LNCAP (cell line): Measurements from ENCODE around the gene MARCHF7.

Experiments used
- TF ChIP-seq, protein P1 (sequence below): fragments of 450-650 bp; IDR thresholded peaks from 2 replicates; pipeline ENCODE4 v1.5.1; 2017; ENCODE audit warnings: mild to moderate bottlenecking

The MARCHF7 gene

DNA sequence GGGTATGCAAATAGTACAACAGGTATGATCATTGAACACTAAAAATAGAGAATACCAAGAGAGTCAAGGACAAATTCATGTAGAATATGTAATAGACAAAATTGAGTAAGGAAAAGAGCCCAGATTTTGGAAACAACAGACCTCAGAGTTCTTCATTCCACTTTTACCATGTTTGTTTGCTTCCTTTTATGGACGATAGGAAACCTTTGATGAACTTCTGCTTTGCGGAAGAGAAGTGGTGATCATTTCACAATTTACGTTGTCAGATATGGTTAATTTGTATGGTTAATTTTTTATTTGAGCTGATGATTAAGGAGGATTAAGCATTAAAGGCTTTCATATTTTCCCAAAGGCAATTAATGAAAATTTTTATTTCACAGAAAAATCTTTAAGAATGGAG is 16.3 kb downstream of the MARCHF7 start:
- TF ChIP-seq, protein P1, sequence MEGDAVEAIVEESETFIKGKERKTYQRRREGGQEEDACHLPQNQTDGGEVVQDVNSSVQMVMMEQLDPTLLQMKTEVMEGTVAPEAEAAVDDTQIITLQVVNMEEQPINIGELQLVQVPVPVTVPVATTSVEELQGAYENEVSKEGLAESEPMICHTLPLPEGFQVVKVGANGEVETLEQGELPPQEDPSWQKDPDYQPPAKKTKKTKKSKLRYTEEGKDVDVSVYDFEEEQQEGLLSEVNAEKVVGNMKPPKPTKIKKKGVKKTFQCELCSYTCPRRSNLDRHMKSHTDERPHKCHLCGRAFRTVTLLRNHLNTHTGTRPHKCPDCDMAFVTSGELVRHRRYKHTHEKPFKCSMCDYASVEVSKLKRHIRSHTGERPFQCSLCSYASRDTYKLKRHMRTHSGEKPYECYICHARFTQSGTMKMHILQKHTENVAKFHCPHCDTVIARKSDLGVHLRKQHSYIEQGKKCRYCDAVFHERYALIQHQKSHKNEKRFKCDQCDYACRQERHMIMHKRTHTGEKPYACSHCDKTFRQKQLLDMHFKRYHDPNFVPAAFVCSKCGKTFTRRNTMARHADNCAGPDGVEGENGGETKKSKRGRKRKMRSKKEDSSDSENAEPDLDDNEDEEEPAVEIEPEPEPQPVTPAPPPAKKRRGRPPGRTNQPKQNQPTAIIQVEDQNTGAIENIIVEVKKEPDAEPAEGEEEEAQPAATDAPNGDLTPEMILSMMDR: no peak

- TF ChIP-seq, protein P1: no peak
These were observed 23.3 kb downstream of the MARCHF7 start for GRCh38 chr2:159735648-159736047.

GRCh38 chr2:159736048-159736447 is 23.7 kb downstream of the MARCHF7 start:
- TF ChIP-seq, protein P1: no peak

GRCh38 chr2:159737292-159737916 is 25.1 kb downstream of the MARCHF7 start:
- TF ChIP-seq, protein P1: no peak

DNA sequence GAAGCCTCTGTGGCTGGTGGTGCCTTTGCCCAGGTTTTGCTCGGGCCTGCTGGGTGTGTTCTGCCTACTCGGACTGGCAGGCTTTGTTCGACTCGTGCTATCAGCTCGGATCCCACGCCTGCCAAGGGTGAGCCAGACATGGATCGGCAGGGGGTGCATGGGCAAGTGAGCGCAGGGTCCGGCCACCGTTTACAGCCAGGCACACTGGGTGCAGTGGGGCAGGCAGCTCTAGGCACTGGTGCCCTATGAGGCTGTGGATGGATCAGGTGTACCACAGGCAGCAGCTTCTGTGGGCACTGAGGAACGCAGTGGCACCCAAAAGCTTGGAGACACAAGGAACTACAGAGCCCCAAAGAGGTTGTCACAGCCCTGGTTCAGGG is 25.6 kb downstream of the MARCHF7 start:
- TF ChIP-seq, protein P1: no peak

GRCh38 chr2:159738509-159739390 is 26.4 kb downstream of the MARCHF7 start:
- TF ChIP-seq, protein P1: no peak

DNA sequence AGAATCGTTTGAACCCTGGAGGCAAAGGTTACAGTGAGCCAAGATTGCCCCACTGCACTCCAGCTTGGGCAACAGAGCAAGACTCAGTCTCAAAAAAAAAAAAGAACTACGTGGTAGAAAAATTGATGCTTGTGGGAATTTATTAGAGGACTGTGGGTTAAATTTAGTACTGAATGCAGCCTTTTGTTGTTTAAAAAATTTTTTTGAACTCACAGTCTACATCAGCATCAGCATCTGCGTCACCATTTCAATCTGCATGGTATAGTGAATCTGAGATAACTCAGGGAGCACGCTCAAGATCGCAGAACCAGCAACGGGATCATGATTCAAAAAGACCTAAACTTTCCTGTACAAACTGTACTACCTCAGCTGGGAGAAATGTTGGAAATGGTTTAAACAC is 30.5 kb downstream of the MARCHF7 start:
- TF ChIP-seq, protein P1: no peak
